Thyroid gland (tissue), 4 donors: Measurements from ENCODE around the gene ZNF511.

Source experiments
- CTCF ChIP-seq, 6 experiments: fragments of 200-600 bp in 3 of 6; fragments of 450-650 bp in 3 of 6; sonication (generic) in 3 of 6; IDR thresholded peaks; one replicate each; pipeline ENCODE4 v1.5.1; 2016 to 2019; ENCODE audit warnings: antibody characterized with exemption in 6 of 6, mild to moderate bottlenecking in 2 of 6, inconsistent platforms in 1 of 6, moderate library complexity in 1 of 6
- POLR2A ChIP-seq, 2 donors: fragments of 450-650 bp; IDR thresholded peaks; one replicate each; pipeline ENCODE4 v1.6.1; 2017; ENCODE audit warnings: antibody characterized with exemption in 2 of 2, mild to moderate bottlenecking in 2 of 2, moderate library complexity in 1 of 2

- no peak for TF ChIP-seq CTCF (IDR thresholded peaks at IDR 0.05)
- no peak for TF ChIP-seq POLR2A (IDR thresholded peaks at IDR 0.05)
Observed at GRCh38 chr10:133281084-133281483, 27.6 kb upstream of the ZNF511 start.
